K562 (cell line): ENCODE data around the gene KLHDC7B. TPM values are rescaled to one million over a fixed set of nuclear protein-coding genes. Genes with fewer than 3 reads are reported as not detected.
A peak's percentile ranks its signal among the peaks of the same experiment; 100 is the strongest.

ENCODE experiments used
- CREM ChIP-seq: IDR thresholded peaks from 2 replicates; pipeline ENCODE4 v1.6.1; 2014; ENCODE audit warnings: antibody characterized with exemption, low read depth
- FOXA3 ChIP-seq, 2 experiments: fragments of 450-650 bp in 1 of 2; sonication (generic) in 1 of 2; formaldehyde crosslinking; IDR thresholded peaks in 1 of 2; conservative IDR thresholded peaks in 1 of 2; 2 replicates each; pipeline versions ENCODE4 v1.4.0 to v1.8.0; 2020 to 2022; ENCODE audit warnings: mild to moderate bottlenecking in 2 of 2, missing genetic modification reagents in 1 of 2
- FOXJ3 ChIP-seq: sonication (generic); formaldehyde crosslinking; IDR thresholded peaks from 2 replicates; pipeline ENCODE4 v1.4.0; 2020; ENCODE audit warnings: mild to moderate bottlenecking, missing genetic modification reagents
- GTF2F1 ChIP-seq: IDR thresholded peaks from 2 replicates; pipeline ENCODE4 v1.6.1; 2011; ENCODE audit warnings: low read depth, low read length, improper control_type of control experiment
- HDAC2 ChIP-seq: fragments of 450-650 bp; IDR thresholded peaks from 2 replicates; pipeline ENCODE4 v1.6.1; 2016; ENCODE audit warnings: mild to moderate bottlenecking
- SIN3A ChIP-seq, 2 experiments: fragments of 150-350 bp in 1 of 2; IDR thresholded peaks; 2 replicates each; pipeline ENCODE4 v1.6.1; 2011 to 2016; ENCODE audit warnings: borderline replicate concordance in 2 of 2, low read depth in 2 of 2, low read length in 2 of 2, mild to moderate bottlenecking in 2 of 2, moderate library complexity in 2 of 2; ENCODE audit not compliant: control insufficient read depth in 1 of 2
- TGIF2 ChIP-seq: sonication (generic); formaldehyde crosslinking; IDR thresholded peaks from 2 replicates; pipeline ENCODE4 v1.8.1; 2022; ENCODE audit warnings: mild to moderate bottlenecking, missing genetic modification reagents, moderate library complexity
- ZEB2 ChIP-seq: fragments of 450-650 bp; IDR thresholded peaks from 2 replicates; pipeline ENCODE4 v1.6.1; 2016
- ZFP1 ChIP-seq: fragments of 450-650 bp; formaldehyde crosslinking; IDR thresholded peaks from 2 replicates; pipeline ENCODE4 v1.4.0; 2020; ENCODE audit warnings: mild to moderate bottlenecking, mixed read lengths
- polyA plus RNA-seq, 8 experiments: library from polyadenylated mRNA; depleted of rRNA in 4 of 8; stranded (reverse) in 5 of 8; unstranded in 3 of 8; fragments of >200 nt; fragmentation: Nextera tagmentation in 2 of 8; fragmentation: Illumina TruSeq in 1 of 8; extraction: Ambion mirVana in 2 of 8; extraction: Trizol in 1 of 8; gene quantifications; 2 replicates each; pipeline versions ENCODE4 v1.2.1 to v1.2.3, GENCODE V29; 2011 to 2014; ENCODE audit warnings: inconsistent platforms in 1 of 8, missing spikeins in 1 of 8
- total RNA-seq, 7 experiments: library from RNA; depleted of rRNA in 6 of 7; stranded (reverse); fragments of >200 nt in 6 of 7; fragmentation: Illumina TruSeq in 2 of 7; extraction: Trizol in 2 of 7; gene quantifications; 2 replicates each; pipeline versions ENCODE4 v1.2.1 to v1.2.3, GENCODE V29; 2011 to 2021; ENCODE audit warnings: low replicate concordance in 1 of 7
- TF ChIP-seq, protein P1 (sequence below): IDR thresholded peaks from 2 replicates; pipeline ENCODE4 v1.6.1; 2011; ENCODE audit warnings: borderline replicate concordance, low read depth, mild to moderate bottlenecking, moderate library complexity, low read length; ENCODE audit not compliant: insufficient read depth, poor library complexity, severe bottlenecking
- TF ChIP-seq, protein P2 (sequence below), 2 experiments: IDR thresholded peaks; 2 replicates each; pipeline ENCODE4 v1.6.1; 2012; ENCODE audit warnings: improper control_type of control experiment in 2 of 2, low read depth in 2 of 2, low read length in 2 of 2, borderline replicate concordance in 1 of 2
- TF ChIP-seq, protein P3 (sequence below): sonication (generic); formaldehyde crosslinking; IDR thresholded peaks from 2 replicates; pipeline ENCODE4 v1.8.0; 2022; ENCODE audit warnings: mild to moderate bottlenecking, missing genetic modification reagents
- TF ChIP-seq, protein P4 (sequence below): conservative IDR thresholded peaks from 2 replicates; pipeline ENCODE4 v1.6.1; 2011; ENCODE audit warnings: low read depth, mild to moderate bottlenecking, low read length; ENCODE audit not compliant: control insufficient read depth

KLHDC7B gene
- total and polyA plus RNA-seq, 9 of the 15 experiments (the other 6 are each of a cell fraction or from before 2014, with no cell fraction given), result 0.04 to 0.22 (median 0.05) TPM; not detected in 4

DNA sequence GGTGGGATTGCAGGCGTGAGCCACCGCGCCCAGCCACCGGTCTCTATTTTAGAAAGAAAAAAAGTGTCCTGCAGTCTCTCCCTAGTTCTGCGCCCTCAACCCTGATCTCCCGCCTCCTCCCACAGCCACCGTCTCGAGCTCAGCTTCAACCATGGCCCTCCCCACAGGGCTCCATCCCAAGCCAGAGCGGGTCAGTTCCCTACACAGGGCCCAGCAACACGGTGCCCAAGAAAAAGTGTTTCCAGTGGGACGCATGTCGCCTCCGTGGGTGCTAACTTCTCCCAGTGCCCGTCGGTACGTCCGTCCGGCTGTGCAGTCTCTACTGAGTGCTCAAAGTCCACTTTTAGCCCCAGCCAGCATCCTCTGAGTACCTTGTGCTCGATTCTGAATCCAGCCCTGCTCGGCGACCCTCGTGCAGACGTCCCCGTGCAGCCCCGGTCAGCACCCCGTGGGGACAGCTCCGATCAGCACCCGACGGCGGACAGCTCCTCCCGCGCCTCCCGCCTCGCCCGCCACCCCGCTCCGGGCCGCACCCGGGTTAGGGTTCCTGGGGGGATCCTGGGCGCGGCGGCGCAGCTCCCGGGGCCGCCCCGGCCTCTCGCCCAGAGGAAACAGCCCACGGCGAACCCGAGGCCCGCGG is 54.2 kb downstream of the KLHDC7B start (continued):
- TF ChIP-seq, protein P1, sequence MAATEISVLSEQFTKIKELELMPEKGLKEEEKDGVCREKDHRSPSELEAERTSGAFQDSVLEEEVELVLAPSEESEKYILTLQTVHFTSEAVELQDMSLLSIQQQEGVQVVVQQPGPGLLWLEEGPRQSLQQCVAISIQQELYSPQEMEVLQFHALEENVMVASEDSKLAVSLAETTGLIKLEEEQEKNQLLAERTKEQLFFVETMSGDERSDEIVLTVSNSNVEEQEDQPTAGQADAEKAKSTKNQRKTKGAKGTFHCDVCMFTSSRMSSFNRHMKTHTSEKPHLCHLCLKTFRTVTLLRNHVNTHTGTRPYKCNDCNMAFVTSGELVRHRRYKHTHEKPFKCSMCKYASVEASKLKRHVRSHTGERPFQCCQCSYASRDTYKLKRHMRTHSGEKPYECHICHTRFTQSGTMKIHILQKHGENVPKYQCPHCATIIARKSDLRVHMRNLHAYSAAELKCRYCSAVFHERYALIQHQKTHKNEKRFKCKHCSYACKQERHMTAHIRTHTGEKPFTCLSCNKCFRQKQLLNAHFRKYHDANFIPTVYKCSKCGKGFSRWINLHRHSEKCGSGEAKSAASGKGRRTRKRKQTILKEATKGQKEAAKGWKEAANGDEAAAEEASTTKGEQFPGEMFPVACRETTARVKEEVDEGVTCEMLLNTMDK, result no peak
- TF ChIP-seq, protein P2, sequence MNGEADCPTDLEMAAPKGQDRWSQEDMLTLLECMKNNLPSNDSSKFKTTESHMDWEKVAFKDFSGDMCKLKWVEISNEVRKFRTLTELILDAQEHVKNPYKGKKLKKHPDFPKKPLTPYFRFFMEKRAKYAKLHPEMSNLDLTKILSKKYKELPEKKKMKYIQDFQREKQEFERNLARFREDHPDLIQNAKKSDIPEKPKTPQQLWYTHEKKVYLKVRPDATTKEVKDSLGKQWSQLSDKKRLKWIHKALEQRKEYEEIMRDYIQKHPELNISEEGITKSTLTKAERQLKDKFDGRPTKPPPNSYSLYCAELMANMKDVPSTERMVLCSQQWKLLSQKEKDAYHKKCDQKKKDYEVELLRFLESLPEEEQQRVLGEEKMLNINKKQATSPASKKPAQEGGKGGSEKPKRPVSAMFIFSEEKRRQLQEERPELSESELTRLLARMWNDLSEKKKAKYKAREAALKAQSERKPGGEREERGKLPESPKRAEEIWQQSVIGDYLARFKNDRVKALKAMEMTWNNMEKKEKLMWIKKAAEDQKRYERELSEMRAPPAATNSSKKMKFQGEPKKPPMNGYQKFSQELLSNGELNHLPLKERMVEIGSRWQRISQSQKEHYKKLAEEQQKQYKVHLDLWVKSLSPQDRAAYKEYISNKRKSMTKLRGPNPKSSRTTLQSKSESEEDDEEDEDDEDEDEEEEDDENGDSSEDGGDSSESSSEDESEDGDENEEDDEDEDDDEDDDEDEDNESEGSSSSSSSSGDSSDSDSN (IDR thresholded peaks at IDR 0.05; ENCODE audit: borderline replicate concordance in 1 of 2, low read depth in 2 of 2, low read length in 2 of 2), result peak in 1 of 2 experiments; percentile 65; a peak in 1 of 4 replicates
- TF ChIP-seq FOXJ3 (CRISPR knock-in tag) (peak; percentile 84; the same call in 1 of the 2 replicates), HDAC2 (peak; percentile 32; the same call in 1 of the 2 replicates), TGIF2 (CRISPR knock-in tag) (peak; percentile 98; the same call in 1 of the 2 replicates), SIN3A (IDR thresholded peaks at IDR 0.05; ENCODE audit: borderline replicate concordance in 2 of 2, control insufficient read depth in 1 of 2, low read depth in 2 of 2, low read length in 2 of 2) (peak; percentile 97 to 100), ZFP1 (no peak), FOXA3 (CRISPR knock-in tag; conservative IDR thresholded peaks at IDR 0.05 in 1 of 2, IDR thresholded peaks at IDR 0.05 in 1 of 2) (peak in 1 of 2 experiments; percentile 81; a peak in 2 of 4 replicates), ZEB2 (no peak), GTF2F1 (no peak), CREM (peak; percentile 68; the same call in 1 of the 2 replicates)
- TF ChIP-seq, protein P3, sequence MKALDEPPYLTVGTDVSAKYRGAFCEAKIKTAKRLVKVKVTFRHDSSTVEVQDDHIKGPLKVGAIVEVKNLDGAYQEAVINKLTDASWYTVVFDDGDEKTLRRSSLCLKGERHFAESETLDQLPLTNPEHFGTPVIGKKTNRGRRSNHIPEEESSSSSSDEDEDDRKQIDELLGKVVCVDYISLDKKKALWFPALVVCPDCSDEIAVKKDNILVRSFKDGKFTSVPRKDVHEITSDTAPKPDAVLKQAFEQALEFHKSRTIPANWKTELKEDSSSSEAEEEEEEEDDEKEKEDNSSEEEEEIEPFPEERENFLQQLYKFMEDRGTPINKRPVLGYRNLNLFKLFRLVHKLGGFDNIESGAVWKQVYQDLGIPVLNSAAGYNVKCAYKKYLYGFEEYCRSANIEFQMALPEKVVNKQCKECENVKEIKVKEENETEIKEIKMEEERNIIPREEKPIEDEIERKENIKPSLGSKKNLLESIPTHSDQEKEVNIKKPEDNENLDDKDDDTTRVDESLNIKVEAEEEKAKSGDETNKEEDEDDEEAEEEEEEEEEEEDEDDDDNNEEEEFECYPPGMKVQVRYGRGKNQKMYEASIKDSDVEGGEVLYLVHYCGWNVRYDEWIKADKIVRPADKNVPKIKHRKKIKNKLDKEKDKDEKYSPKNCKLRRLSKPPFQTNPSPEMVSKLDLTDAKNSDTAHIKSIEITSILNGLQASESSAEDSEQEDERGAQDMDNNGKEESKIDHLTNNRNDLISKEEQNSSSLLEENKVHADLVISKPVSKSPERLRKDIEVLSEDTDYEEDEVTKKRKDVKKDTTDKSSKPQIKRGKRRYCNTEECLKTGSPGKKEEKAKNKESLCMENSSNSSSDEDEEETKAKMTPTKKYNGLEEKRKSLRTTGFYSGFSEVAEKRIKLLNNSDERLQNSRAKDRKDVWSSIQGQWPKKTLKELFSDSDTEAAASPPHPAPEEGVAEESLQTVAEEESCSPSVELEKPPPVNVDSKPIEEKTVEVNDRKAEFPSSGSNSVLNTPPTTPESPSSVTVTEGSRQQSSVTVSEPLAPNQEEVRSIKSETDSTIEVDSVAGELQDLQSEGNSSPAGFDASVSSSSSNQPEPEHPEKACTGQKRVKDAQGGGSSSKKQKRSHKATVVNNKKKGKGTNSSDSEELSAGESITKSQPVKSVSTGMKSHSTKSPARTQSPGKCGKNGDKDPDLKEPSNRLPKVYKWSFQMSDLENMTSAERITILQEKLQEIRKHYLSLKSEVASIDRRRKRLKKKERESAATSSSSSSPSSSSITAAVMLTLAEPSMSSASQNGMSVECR, result peak; percentile 100
- TF ChIP-seq, protein P4, sequence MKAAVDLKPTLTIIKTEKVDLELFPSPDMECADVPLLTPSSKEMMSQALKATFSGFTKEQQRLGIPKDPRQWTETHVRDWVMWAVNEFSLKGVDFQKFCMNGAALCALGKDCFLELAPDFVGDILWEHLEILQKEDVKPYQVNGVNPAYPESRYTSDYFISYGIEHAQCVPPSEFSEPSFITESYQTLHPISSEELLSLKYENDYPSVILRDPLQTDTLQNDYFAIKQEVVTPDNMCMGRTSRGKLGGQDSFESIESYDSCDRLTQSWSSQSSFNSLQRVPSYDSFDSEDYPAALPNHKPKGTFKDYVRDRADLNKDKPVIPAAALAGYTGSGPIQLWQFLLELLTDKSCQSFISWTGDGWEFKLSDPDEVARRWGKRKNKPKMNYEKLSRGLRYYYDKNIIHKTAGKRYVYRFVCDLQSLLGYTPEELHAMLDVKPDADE, result peak; percentile 93
